ENCODE results near the gene PUS1. TPM values are rescaled to one million over a fixed set of nuclear protein-coding genes. Genes with fewer than 3 reads are reported as not detected.

Gene PUS1
- total and polyA plus RNA-seq, 4 donors, result 6.8 to 35.6 (median 29.8) TPM

DNA sequence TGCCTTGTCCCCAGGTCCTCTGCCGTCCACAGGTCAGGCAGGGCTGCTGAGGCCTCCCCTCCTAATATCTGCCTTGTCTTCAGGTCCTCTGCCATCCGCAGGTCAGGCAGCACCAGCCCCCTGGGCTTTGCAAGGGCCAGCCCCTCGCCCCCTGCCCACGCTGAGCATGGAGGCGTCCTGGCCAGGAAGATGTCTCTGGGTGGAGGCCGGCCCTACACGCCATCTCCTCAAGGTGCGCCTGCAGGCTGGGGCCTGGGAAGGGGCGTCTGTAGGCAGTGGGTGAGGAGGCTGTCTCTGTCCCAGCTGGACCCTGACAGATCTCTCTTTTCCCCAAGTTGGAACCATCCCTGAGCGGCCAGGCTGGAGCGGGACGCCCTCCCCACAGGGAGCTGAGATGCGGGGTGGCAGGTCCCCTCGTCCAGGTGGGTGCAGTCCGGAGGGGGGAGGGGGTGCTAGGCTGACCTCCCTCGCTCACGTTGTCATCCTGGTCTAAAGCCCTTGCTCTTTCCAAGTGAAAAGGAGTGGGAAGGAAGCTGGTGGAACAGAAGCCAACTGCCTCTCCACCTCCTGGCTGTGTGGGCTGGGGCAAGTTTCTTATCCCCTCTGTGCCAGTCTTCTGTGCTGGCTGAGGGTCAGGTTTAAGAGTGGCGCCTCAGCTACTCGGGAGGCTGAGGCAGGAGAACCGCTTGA lies 13.9 kb upstream of the PUS1 start:
- Histone ChIP-seq H3K36me3 (ENCODE audit: control insufficient read depth in 4 of 4, insufficient read depth in 4 of 4, low read length in 4 of 4) (peaks cover 6 to 79% (median 21%) of the 10 kb centered on the region in 4 donors), H3K4me3 (no peak overlapping the region), H3K27ac (ENCODE audit: low read depth in 1 of 2, low read length in 1 of 2) (no peak overlapping the region), H3K27me3 (ENCODE audit: control insufficient read depth in 3 of 3, insufficient read depth in 3 of 3, low read length in 2 of 3) (no peaks in the 10 kb centered on the region), H3K9me3 (ENCODE audit: control insufficient read depth in 4 of 4, insufficient read depth in 3 of 4, low read length in 3 of 4) (no peaks in the 10 kb centered on the region), H3K4me1 (ENCODE audit: control insufficient read depth in 5 of 5, insufficient read depth in 5 of 5, low read length in 5 of 5) (peaks cover 0 to 3% (median 0%) of the 10 kb centered on the region in 5 donors), H3K9ac (ENCODE audit: insufficient read depth in 1 of 2, low read length in 2 of 2) (no peak overlapping the region)
- DNase-seq (no peak), ATAC-seq (ENCODE audit: insufficient read depth, low FRiP score) (no peak)
- WGBS, 2 donors, result 96% methylated on average over 20 of the region's 20 CpGs
- TF ChIP-seq, protein P1, sequence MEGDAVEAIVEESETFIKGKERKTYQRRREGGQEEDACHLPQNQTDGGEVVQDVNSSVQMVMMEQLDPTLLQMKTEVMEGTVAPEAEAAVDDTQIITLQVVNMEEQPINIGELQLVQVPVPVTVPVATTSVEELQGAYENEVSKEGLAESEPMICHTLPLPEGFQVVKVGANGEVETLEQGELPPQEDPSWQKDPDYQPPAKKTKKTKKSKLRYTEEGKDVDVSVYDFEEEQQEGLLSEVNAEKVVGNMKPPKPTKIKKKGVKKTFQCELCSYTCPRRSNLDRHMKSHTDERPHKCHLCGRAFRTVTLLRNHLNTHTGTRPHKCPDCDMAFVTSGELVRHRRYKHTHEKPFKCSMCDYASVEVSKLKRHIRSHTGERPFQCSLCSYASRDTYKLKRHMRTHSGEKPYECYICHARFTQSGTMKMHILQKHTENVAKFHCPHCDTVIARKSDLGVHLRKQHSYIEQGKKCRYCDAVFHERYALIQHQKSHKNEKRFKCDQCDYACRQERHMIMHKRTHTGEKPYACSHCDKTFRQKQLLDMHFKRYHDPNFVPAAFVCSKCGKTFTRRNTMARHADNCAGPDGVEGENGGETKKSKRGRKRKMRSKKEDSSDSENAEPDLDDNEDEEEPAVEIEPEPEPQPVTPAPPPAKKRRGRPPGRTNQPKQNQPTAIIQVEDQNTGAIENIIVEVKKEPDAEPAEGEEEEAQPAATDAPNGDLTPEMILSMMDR (IDR thresholded peaks at IDR 0.05; ENCODE audit: control extremely low read depth, extremely low read depth), result no peak

DNA sequence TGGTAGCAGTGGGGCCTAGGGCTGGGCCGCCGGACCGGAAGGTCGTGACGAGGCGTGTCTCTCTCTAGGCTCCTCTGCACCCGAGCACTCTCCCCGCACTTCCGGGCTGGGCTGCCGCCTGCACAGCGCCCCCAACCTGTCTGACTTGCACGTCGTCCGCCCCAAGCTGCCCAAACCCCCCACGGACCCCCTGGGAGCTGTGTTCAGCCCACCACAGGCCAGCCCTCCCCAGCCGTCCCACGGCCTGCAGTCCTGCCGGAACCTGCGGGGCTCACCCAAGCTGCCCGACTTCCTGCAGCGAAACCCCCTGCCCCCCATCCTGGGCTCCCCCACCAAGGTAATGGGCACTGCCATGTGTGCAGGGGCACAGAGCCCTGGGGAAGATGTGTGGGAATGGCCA lies 13.3 kb upstream of the PUS1 start:
- Histone ChIP-seq H3K4me1 (ENCODE audit: control insufficient read depth in 5 of 5, insufficient read depth in 5 of 5, low read length in 5 of 5) (peaks cover 0 to 3% (median 0%) of the 10 kb centered on the region in 5 donors), H3K27me3 (ENCODE audit: control insufficient read depth in 3 of 3, insufficient read depth in 3 of 3, low read length in 2 of 3) (no peaks in the 10 kb centered on the region), H3K9ac (ENCODE audit: insufficient read depth in 1 of 2, low read length in 2 of 2) (no peak overlapping the region), H3K4me3 (no peak overlapping the region), H3K36me3 (ENCODE audit: control insufficient read depth in 4 of 4, insufficient read depth in 4 of 4, low read length in 4 of 4) (peaks cover 6 to 79% (median 19%) of the 10 kb centered on the region in 4 donors), H3K27ac (ENCODE audit: low read depth in 1 of 2, low read length in 1 of 2) (no peak overlapping the region), H3K9me3 (ENCODE audit: control insufficient read depth in 4 of 4, insufficient read depth in 3 of 4, low read length in 3 of 4) (no peaks in the 10 kb centered on the region)
- no peak for ATAC-seq (ENCODE audit: insufficient read depth, low FRiP score)
- 95 to 98% methylated on average over 20 to 21 of the region's 21 CpGs for WGBS, 2 donors
- TF ChIP-seq, protein P1 (IDR thresholded peaks at IDR 0.05; ENCODE audit: control extremely low read depth, extremely low read depth), result no peak
- no peak for DNase-seq

DNA sequence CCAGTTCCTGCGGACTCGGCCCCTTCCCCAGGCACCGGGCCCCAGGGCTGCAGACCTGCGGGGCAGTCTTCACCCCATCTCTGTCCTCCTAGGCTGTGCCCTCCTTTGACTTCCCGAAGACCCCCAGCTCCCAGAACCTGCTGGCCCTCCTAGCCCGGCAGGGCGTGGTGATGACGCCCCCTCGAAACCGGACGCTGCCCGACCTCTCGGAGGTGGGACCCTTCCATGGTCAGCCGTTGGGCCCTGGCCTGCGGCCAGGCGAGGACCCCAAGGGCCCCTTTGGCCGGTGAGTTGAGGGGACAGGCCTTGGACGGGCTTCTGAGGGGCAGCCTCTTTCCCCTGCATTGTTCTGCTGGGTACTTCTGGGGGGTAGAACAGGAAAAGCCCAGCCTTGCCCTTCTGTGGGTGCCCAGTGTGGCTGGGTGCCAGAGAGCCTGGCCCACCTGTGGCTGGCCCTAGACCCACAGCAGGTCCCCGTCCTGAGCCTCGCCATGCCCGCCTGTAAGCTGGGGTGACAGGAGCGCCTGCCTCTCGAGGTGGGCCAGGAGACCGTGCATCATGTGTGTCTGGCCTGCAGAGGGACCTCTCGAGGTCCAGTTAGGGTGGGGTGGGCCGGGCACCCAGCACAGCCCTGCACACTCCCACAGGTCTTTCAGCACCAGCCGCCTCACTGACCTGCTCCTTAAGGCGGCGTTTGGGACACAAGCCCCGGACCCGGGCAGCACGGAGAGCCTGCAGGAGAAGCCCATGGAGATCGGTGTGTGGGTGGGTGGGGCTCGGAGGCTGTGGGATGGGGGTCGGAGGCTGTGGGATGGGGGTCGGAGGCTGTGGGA lies 12.6 kb upstream of the PUS1 start:
- DNase-seq, result no peak
- Histone ChIP-seq H3K27me3 (ENCODE audit: control insufficient read depth in 3 of 3, insufficient read depth in 3 of 3, low read length in 2 of 3) (no peaks in the 10 kb centered on the region), H3K4me3 (no peak overlapping the region), H3K9me3 (ENCODE audit: control insufficient read depth in 4 of 4, insufficient read depth in 3 of 4, low read length in 3 of 4) (no peaks in the 10 kb centered on the region), H3K36me3 (ENCODE audit: control insufficient read depth in 4 of 4, insufficient read depth in 4 of 4, low read length in 4 of 4) (peaks cover 6 to 79% (median 19%) of the 10 kb centered on the region in 4 donors), H3K27ac (ENCODE audit: low read depth in 1 of 2, low read length in 1 of 2) (no peak overlapping the region), H3K4me1 (ENCODE audit: control insufficient read depth in 5 of 5, insufficient read depth in 5 of 5, low read length in 5 of 5) (peaks cover 0 to 3% (median 0%) of the 10 kb centered on the region in 5 donors), H3K9ac (ENCODE audit: insufficient read depth in 1 of 2, low read length in 2 of 2) (no peak overlapping the region)
- 93% methylated on average over 35 to 36 of the region's 36 CpGs for WGBS, 2 donors
- ATAC-seq (ENCODE audit: insufficient read depth, low FRiP score), result no peak
- TF ChIP-seq, protein P1 (IDR thresholded peaks at IDR 0.05; ENCODE audit: control extremely low read depth, extremely low read depth), result no peak
